Measurements from ENCODE around the gene RETN.

RETN gene

GRCh38 chr19:7647156-7647555 lies 21.7 kb upstream of the RETN start:
- Histone ChIP-seq H3K4me2 (ENCODE audit: low read depth, low read length, poor library complexity, severe bottlenecking) (no peak overlapping the region), H3K4me3 (ENCODE audit: low read length, poor library complexity, severe bottlenecking) (no peak overlapping the region), H3K79me2 (ENCODE audit: insufficient read depth, low read length) (no peaks in the 10 kb centered on the region), H3K27me3 (ENCODE audit: insufficient read depth, low read length, poor library complexity, severe bottlenecking) (no peaks in the 10 kb centered on the region), H2AFZ (ENCODE audit: low read length) (no peak overlapping the region), H3F3A (ENCODE audit: low read depth) (no peaks in the 10 kb centered on the region), H3K9ac (ENCODE audit: low read depth, low read length, poor library complexity, severe bottlenecking) (no peak overlapping the region), H3K36me3 (ENCODE audit: insufficient read depth, low read length) (no peaks in the 10 kb centered on the region), H3K4me1 (ENCODE audit: insufficient read depth, low read length, poor library complexity, severe bottlenecking) (peaks cover under 1% of the 10 kb centered on the region), H4K20me1 (ENCODE audit: insufficient read depth, low read length, poor library complexity, severe bottlenecking) (no peaks in the 10 kb centered on the region), H3K9me3 (ENCODE audit: insufficient read depth, low read depth, low read length) (no peaks in the 10 kb centered on the region), H3K9me2 (replicated peaks; ENCODE audit: low read depth, low read length) (no peaks in the 10 kb centered on the region)
- TF ChIP-seq CTCF (conservative IDR thresholded peaks at IDR 0.05; ENCODE audit: low read length) (no peak), EZH2phosphoT487 (IDR thresholded peaks at IDR 0.05; ENCODE audit: borderline replicate concordance) (no peak)

GRCh38 chr19:7648265-7649014 lies 20.4 kb upstream of the RETN start:
- TF ChIP-seq CTCF (conservative IDR thresholded peaks at IDR 0.05; ENCODE audit: low read length) = no peak
- no peak for TF ChIP-seq EZH2phosphoT487 (IDR thresholded peaks at IDR 0.05; ENCODE audit: borderline replicate concordance)
- H3K4me2 ChIP-seq (ENCODE audit: low read depth, low read length, poor library complexity, severe bottlenecking) = no peak overlapping the region
- no peaks in the 10 kb centered on the region for H3K79me2 ChIP-seq (ENCODE audit: insufficient read depth, low read length)
- no peaks in the 10 kb centered on the region for H3K36me3 ChIP-seq (ENCODE audit: insufficient read depth, low read length)
- H4K20me1 ChIP-seq (ENCODE audit: insufficient read depth, low read length, poor library complexity, severe bottlenecking) = no peaks in the 10 kb centered on the region
- no peaks in the 10 kb centered on the region for H3K27me3 ChIP-seq (ENCODE audit: insufficient read depth, low read length, poor library complexity, severe bottlenecking)
- no peaks in the 10 kb centered on the region for H3K9me2 ChIP-seq (replicated peaks; ENCODE audit: low read depth, low read length)
- H2AFZ ChIP-seq (ENCODE audit: low read length) = no peak overlapping the region
- peaks cover 4% of the 10 kb centered on the region for H3K4me1 ChIP-seq (ENCODE audit: insufficient read depth, low read length, poor library complexity, severe bottlenecking)
- no peaks in the 10 kb centered on the region for H3F3A ChIP-seq (ENCODE audit: low read depth)
- no peaks in the 10 kb centered on the region for H3K9me3 ChIP-seq (ENCODE audit: insufficient read depth, low read depth, low read length)
- no peak overlapping the region for H3K4me3 ChIP-seq (ENCODE audit: low read length, poor library complexity, severe bottlenecking)
- no peak overlapping the region for H3K9ac ChIP-seq (ENCODE audit: low read depth, low read length, poor library complexity, severe bottlenecking)

DNA sequence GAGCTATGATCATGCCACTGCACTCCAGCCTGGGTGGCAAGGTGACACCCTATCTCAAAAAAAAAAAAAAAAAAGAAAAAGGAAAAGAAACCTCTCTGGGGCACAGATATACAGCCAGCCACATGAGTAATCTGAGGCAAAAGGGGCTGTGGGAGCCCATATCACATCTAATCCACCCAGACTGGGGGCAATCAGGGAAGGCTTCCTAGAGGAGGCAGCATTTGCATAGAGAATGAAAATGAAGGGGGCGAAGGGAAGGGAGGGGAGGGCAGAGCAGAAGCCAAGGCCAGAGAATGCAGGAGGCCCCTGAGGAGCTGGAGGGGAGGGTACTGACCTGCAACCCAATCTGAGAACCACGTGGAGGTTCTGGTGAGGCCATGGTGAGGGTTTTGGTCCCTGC lies 18.7 kb upstream of the RETN start:
- Histone ChIP-seq H3K79me2 (ENCODE audit: insufficient read depth, low read length) (no peaks in the 10 kb centered on the region), H3K4me1 (ENCODE audit: insufficient read depth, low read length, poor library complexity, severe bottlenecking) (peaks cover 4% of the 10 kb centered on the region), H3K9me3 (ENCODE audit: insufficient read depth, low read depth, low read length) (no peaks in the 10 kb centered on the region), H3K36me3 (ENCODE audit: insufficient read depth, low read length) (no peaks in the 10 kb centered on the region), H3K9ac (ENCODE audit: low read depth, low read length, poor library complexity, severe bottlenecking) (no peak overlapping the region), H3K9me2 (replicated peaks; ENCODE audit: low read depth, low read length) (no peaks in the 10 kb centered on the region), H4K20me1 (ENCODE audit: insufficient read depth, low read length, poor library complexity, severe bottlenecking) (no peaks in the 10 kb centered on the region), H3F3A (ENCODE audit: low read depth) (no peaks in the 10 kb centered on the region), H3K27me3 (ENCODE audit: insufficient read depth, low read length, poor library complexity, severe bottlenecking) (no peaks in the 10 kb centered on the region), H3K4me2 (ENCODE audit: low read depth, low read length, poor library complexity, severe bottlenecking) (no peak overlapping the region), H2AFZ (ENCODE audit: low read length) (no peak overlapping the region), H3K4me3 (ENCODE audit: low read length, poor library complexity, severe bottlenecking) (no peak overlapping the region)
- TF ChIP-seq EZH2phosphoT487 (IDR thresholded peaks at IDR 0.05; ENCODE audit: borderline replicate concordance) (no peak), CTCF (conservative IDR thresholded peaks at IDR 0.05; ENCODE audit: low read length) (no peak)

All from Loucy (cell line).